Measurements from ENCODE around the gene CDKL2.
"Not testable (repeated sequence)": the region's sequence is repeated elsewhere in the genome, so short reads cannot be mapped to it uniquely, and the experiment has no call there.

The CDKL2 gene

GRCh38 chr4:75630174-75630936 is at the start of gene CDKL2:
Gene CDKL2 (minus strand): TSS chr4:75630528. CDS start chr4:75625988, 4,540 bp downstream.
- peak; percentile 83 for DNase-seq

GRCh38 chr4:75678965-75679364 is 48.6 kb upstream of the CDKL2 start:
- DNase-seq, result no peak

GRCh38 chr4:75678473-75678872 is 48.1 kb upstream of the CDKL2 start:
- DNase-seq, result no peak

DNA sequence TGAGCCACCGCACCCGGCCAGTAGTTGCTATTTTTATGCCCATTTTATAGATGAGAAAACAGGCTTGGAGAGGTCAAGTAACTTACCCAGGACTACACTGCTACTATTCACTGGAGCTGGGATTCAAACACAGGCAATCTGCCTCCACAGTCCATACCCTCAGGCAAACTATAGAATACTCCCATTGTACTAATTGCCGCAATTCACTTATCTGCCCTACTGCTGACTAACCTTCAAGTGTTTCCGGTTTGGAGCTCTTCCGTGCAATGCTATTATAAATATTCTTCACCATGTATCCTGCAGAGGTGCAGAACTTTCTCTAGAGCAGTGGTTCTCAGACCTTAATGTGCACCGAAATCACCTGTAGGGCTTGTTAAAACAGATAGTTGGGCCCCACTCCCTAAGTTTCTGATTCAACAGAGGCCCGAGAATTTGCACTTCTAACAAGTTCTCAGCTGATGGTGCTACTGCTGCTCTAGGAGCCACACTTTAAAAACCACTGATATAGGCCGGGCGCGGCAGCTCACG is 44.7 kb upstream of the CDKL2 start:
- DNase-seq, result no peak

- no peak for DNase-seq
Observed at GRCh38 chr4:75673959-75674328, 43.6 kb upstream of the CDKL2 start.

DNA sequence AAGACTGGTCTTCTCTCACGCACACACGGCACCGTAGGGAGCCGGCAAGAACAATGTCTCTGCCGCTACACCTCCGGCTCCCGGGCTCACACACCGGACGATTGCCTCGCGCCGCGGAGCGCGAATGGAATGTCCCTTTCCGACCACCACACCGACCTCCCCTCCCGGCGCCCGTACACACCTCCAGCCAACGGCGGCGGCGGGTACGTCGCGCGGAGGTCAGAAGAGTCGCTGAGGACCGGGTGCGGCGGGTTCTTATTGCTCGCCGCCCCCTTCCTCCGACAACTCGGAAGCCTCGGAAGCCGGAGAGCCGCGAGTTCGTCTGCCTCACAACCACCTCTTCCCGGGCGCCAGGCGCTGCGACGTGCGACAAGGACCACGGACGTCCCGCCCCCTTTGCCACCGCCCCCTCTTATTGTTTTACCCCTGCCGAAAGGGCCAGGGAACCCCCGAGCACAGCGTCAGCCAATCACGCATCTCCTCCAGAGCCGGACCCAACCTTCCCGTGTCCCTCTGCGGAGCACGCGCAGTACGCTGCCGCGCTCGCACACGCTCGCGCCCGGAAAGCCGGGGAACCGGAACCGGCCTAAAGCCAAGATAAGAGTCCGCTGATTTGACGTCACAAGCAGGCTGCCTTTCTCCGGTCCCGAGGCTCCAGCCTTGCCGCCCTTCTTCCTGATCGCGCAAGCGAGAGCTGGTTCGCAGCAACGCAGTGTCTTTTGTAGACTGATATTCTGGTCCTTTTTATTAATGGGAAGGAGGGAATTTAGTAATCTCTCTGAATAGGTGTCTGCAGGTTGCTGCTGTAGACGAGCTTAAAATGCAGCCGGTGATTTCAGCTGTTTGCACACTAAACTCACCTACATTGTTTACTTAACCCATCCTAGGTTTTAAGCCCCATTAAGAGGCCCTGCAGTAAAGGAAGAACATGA is 43.0 kb upstream of the CDKL2 start, which contains the start of gene G3BP2:
TSS of gene G3BP2 (minus strand) at position 385 of the 932 bp plus-strand sequence. CDS start 11,386 bp downstream, outside the sequence.
- peak; percentile 99 for DNase-seq

GRCh38 chr4:75672461-75673026 is 42.2 kb upstream of the CDKL2 start:
- no peak for DNase-seq

DNA sequence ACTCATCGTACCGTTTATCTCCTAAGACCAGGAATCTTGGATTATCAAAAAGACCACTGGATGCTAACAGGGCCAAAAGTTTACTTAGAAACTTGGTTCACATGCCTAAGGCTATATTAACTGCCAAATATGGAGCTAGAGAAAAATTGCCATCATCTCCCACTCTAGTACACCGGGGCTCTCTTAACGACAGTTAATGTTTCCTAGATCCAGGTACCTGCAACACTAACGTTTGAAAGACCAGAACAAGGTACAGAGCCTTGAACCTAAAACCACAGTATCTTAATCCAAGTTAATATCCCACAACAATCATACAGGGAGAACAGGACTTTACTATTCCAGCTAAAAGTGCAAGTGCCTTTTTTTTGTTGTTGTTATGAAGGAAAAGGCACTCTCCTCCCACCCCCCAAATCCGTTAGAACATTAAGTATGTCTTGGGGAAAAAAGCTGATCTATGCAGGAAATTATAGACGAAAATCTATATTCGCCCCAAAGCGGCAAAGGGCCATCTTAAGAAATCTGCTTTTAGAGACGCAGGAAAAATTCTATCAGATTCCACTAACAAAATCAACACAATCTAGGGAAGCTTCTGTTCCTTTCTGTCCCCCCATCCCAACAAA is 41.6 kb upstream of the CDKL2 start:
- DNase-seq, result no peak

- no peak for DNase-seq
Observed at GRCh38 chr4:75668596-75668995, 38.3 kb upstream of the CDKL2 start.

DNA sequence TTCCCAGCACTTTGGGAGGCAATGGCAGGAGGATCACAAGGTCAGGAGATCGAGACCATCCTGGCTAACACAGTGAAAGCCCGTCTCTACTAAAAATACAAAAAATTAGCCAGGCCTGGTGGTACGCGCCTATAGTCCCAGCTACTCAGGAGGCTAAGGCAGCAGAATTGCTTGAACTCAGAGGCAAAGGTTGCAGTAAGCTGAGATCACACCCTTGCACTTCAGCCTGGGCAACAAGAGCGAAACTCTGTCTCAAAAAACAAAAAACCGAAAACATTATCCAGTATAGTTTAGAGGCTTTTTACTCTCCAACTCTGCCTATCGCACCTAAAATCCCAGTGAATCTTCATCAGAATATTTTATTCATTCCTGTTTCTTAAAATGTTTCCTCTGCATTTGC is 37.3 kb upstream of the CDKL2 start:
- not testable (repeated sequence) for DNase-seq

DNA sequence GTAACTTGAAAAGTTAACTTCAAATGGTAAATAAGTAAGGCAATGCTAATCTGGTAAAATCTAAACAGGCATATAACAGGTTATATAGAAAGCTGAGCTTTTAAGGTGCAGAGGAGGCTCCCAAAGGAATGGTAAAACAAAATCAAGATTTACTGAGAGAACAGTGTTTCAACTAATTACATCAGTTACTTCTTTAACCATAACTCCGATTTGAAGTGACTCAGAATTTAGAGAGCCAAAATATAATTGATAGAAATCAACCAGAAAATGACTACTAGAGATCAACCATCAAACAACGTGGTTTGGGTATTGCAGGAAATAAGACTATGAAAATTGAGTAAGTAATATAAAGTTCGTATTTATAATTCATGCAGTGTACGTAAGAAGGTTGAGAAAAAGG is 36.0 kb upstream of the CDKL2 start:
- no peak for DNase-seq

DNA sequence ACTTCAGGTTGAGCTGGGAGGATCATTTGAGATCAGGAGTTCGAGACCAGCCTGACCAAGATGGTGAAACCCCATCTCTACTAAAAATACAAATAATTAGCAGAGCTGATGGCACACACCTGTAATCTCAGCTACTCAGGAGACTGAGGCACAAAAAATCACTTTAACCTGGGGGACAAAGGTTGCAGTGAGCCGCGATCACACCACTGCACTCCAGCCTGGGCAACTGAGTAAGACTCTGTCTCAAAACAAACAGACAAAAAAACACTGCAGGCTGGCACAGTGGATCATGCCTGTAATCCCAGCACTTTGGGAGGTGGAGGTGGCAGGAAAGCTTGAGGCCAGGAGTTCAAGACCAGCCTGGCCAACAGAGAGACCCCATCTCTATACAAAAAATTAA is 34.3 kb upstream of the CDKL2 start:
- not testable (repeated sequence) for DNase-seq

DNA sequence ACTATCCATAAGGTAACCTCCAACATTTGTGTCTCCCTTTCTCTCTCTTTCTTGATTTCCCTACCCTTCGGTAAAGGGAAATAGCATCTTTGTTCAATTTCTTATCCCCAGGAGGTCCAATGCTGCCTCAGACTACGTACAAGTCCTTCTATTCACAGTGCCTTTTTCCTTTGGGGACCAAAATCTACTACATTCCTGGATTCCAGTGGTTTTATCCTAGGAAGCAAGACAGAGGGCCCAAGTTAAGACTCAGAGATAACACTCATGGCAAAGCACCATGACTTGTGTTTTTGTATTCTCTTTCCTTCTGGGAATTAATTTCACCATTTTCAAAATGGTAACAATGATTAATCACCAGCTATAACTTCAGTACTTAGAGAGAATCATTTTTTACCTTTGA is 32.3 kb upstream of the CDKL2 start:
- DNase-seq, result no peak

DNA sequence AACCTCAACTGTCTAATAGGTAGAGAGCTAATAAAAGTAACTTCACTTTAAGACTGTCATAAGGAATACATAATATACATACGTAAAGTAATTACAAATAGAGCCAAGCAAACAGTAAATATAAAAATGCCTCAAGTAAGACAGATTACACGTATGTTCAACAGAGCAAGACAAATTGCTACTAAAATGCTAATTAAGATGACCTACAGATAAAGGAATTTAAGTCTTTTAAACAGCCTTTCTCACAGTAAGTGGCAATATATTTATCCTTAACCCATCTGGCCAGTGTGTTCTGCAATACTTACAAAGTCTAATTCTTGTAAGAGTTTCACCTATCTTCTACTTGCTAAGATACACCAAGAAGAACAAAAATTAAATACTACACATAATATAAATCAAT is 30.2 kb upstream of the CDKL2 start:
- no peak for DNase-seq

DNA sequence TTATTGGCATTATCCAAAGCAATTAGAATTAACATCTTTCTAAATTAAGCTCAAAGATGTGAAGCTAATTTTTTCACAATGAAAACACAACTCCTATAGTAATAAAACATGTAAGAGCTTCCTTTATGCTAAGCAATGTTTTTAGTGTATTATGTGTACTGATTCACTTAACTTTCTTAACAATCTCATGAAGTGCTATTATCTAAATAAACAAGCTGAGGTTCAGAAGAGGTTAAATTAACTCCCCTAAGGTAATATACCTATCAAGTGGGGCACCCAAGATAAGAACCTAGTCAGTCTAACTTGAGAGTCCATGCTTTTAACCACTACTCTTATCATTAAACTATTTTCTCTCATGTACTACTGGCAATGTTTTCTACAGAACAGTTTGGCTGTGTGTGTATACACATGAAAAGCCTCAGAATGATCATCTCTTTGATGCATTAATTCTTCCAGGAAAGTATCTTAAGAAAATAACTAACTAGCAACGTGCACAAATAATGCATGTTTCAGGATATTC is 29.2 kb upstream of the CDKL2 start:
- DNase-seq, result no peak

DNA sequence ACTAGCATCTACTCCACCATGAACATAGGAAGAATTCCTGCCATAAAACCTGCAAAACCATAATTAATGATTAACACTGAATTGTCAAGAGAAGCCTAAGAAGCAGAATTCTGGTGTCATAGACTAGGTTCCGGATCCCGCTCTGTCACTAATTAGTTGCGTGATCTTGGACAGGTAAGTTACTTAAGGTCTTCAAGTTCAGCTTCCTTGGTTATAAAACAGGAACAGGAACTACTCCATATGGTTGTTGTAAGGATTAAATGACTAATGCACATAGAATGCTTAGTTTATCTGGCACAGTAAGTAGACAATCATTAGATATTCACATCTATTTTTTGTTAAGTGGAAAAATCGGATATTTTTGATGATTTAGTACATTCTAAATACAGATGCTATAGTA is 28.5 kb upstream of the CDKL2 start:
- DNase-seq, result no peak

DNA sequence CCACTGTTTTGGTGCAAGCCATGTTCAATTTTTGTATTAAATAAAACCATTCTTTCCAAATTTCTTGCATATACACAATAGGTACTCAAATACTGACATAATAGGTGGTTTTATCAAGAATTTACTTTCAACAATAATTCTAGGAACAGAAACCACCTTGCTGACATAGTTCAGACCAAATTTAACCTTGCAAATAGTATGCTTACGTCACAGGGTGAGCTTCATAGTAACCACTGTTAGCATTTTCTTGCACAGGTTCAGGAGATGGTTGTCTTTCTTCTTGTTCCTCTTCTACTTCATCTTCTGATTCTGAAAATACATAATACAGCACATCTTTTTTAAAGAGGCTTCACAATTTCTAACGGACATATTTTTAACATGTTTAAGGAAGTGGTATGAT is 25.2 kb upstream of the CDKL2 start:
- DNase-seq, result no peak

DNA sequence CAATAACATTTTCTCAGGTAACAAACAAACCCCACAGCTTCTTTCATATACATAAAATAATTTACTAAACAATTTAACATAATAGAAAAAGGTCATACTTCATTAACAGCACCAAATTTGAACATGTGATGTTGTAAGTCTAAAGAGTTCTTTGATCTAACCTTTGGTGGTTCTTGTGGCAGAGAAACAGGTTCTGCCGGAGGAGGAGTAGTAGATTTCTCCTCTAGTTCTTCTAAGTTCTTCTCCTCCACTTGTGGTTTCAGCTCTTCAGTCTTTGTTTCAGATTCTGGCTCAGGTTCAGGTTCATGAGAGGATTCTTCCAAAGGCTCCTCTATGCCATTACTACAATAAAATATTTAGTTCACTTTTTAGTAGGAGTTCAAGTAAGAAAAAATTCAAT is 24.6 kb upstream of the CDKL2 start:
- DNase-seq, result no peak

GRCh38 chr4:75653845-75654503 is 23.6 kb upstream of the CDKL2 start:
- no peak for DNase-seq

DNA sequence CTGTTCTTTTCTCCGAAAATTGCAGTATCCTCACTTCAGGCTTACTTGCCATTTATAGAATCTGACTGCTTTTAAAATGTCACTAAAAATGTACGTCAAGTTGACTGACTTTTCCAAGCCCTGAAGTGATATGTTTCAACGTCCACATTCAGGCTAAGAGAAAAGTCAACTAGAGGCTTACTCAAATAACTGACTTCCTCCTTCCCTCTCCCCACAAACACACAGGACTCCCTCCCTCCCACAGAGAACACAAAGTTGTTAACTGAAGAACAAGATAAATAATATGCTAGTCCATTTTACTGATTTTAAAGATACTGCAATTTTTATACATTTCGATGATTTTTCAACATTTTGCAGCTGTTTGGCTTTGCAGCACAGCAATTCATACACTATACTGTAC is 13.8 kb upstream of the CDKL2 start:
- no peak for DNase-seq

DNA sequence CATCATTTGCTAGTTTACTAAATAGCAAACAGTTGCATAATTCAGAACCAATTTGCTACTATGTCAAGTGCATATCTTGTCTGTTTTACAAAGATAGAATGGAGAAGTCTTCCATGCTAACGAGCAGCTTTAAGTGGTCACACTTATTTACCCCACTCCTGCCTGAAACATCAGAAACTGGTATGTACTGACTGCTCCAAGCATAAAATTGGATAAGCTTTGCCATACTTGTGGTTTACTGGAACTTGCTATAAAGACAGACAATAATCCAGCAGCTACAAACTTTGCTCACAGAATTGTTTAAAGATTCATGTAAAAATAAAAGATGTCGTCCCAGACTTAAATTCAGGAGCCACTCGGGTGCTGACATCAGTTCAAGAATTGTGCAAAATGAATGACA is 13.3 kb upstream of the CDKL2 start:
- DNase-seq, result no peak

GRCh38 chr4:75639124-75639695 is 8.9 kb upstream of the CDKL2 start:
- DNase-seq, result no peak

Measured in DMS153 (cell line).